HG03066 (cell line): ENCODE data around the gene TRIM2.
"Not testable (repeated sequence)": the region's sequence is repeated elsewhere in the genome, so short reads cannot be mapped to it uniquely, and the experiment has no call there.

Source experiments
- ATAC-seq: cut with Tn5 transposase; IDR thresholded peaks from one replicate; pipeline ENCODE4 v1.9.1; 2021; ENCODE audit warnings: low read depth; ENCODE audit not compliant: unreplicated experiment

Gene TRIM2

GRCh38 chr4:153186046-153186728 is 18.1 kb upstream of the TRIM2 start:
- no peak for ATAC-seq

DNA sequence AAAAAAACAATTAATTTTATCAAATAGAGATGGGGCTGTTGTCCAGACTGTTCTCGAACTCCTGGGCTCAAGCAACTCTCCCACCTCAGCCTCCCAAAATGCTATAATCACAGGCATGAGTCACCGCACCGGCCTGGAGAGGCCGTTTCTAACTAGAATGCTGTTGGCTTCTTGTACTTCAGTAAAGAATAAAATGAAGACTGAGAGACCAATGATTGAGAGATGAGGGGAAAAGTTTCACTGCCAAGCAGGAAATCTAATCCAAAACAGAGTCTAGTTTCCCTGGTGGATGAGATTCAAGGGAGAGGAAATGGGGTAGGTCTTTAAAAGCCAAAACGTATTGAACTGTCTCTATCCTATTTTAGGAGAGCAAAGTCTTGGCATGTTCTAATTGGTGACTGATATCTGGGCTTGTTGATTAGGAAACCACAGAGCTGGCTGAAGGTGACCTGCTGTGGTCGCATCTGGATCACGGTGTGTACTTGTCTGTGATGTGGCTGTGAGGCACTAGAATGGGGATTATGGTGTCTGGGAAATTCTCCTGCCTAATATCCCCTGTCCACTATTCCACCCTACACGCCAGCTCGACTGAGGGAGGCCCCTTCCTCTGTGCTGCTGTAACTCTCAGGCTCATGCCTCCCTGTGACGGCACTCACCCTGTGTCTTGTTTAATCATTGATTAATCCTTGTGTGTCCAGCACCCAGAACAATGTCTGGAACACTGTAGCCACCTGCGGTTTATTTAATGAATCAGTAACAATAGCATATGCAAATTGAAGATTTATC is 15.0 kb upstream of the TRIM2 start:
- no peak for ATAC-seq

DNA sequence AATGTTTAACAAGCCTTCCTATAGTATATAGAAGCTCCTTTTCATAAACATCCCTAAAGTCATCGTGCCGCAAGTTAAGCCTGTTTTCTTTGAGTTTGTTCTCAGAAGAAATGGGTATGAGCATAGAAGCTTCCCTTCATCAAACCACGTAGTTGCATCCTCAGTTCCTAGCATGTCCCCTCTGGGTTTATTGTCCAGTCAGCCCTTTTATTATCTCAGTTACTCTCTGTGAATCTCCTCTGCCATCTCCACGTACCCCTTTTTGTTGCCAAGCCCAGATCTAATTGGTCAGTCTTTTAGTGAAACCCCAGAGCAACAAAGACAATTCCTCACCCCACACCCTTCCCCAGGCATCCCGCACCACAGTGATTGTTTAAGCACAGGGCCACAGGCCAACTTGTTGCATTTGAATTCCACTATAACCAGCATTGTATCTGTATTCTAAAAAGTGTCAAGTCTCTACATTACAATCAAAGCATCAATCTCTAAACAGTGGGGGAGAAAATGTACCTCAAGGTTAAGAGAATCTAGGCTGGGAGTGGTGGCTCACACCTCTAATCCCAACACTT is 12.4 kb upstream of the TRIM2 start:
- no peak for ATAC-seq

DNA sequence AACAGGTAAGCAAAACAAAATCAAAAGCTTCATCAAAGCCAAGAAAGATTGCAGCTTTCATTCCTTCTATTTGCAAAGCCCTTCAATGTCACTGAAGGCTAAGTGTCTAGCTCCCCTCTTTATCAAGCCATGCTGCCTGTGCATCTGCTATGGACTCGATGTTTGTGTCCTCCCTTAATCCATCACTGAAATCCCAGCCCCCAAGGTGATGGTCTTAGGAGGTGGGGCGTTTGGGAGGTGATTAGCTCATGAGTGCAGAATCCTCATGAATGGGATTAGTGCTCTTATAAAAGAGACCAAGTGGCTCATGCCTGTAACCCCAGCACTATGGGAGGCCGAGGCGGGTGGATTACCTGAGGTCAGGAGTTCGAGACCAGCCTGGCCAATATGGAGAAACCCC is 6.9 kb upstream of the TRIM2 start:
- no peak for ATAC-seq

DNA sequence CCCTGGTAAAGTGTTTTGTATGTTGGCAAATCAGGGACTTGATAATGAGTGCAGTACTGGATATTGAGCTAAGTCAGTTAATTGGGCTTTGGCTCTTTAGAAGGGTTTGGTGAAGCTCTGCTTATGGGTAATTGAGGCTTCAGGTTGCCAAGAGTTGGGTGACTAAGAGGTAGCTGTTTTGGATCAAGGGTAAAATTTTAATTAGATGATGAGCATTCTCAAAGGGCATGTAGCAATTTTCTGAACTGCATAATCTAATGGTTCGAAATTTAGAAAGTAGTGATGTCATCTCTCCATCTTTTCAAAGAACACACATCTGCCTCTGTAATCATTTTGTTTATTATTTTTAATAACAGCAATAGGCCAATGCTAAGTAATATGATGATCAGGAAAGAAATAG is 5.5 kb upstream of the TRIM2 start:
- no peak for ATAC-seq

DNA sequence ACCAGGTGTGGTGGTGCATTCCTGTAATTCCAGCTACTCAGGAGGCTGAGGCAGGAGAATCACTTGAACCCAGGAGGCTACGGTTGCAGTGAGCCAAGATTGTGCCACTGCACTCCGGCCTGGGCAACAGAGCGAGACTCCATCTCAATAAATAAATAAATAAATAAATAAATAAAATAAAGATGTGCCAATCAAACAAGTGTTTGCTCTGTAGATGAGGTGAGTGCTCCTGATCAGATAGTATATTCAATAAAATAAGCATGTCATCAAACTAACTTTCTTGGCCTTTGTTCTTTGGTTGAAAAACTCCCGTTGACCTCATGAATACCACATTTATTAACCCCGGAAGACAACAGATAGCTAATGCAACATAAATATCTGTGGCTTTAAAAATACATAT is 497 bp upstream of the TRIM2 start:
- not testable (repeated sequence) for ATAC-seq

DNA sequence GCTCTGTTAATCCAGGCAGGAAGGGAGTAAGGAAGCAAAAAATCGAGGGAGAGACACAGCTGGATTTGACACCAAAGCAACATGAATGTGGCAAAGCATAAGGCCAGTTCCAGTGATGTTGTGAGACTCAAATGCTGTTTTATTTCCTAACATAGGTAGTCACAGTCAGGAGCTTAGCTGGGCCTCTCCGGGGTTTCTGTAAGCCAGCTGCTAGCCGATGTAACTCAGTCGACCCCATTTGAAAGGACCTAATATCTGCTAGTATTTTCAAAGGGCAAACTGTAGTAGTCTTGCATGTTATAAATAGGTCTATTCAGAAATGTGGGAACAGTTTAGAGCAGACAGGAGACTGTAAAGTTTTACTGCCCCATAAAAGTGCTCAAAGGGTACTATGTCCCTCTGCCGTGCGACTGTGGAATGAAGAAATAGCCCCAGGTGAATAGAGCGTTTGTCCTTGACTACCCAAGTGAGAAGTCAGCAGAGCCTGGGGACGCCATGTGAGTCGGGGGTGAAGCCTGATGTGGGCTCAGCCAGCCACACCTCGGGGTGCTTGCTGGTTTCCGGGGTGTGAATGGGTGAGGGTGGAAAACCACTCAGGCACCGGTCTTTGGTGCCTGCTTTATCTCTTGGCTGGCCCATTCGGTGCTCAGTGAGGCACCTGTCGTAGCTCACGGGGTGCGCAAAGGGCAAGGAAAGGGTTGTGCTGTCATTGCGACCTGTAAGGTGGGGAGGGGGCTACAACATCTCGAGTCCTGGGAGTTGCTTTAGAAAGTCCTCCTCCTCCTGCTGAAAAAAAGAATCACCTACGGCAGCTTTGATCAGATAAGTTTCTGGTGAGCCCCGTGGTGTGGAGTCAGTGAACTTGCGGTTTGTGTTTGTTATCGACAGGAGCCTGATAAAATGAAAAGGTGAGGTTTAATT is 745 bp downstream of the TRIM2 start:
- no peak for ATAC-seq

DNA sequence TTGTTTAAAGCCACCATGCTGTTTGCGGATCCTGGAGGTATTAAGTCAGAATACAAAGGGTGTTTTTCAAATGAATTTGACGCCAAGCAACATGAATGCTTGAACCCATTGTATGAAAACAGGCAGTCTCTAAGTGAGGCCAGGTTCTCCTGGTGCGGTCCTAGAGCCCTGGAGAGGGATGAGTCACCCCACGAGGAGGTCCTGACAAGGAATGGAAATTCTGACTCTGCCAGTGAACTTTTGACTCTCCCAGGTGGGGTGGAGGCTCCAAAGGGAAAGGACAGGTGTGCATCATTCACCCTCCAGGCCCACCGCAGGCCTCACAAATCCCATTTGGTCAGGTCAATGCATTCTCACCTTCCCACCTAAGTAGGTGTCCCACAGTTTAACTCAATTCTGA is 1.5 kb downstream of the TRIM2 start:
- ATAC-seq = no peak

DNA sequence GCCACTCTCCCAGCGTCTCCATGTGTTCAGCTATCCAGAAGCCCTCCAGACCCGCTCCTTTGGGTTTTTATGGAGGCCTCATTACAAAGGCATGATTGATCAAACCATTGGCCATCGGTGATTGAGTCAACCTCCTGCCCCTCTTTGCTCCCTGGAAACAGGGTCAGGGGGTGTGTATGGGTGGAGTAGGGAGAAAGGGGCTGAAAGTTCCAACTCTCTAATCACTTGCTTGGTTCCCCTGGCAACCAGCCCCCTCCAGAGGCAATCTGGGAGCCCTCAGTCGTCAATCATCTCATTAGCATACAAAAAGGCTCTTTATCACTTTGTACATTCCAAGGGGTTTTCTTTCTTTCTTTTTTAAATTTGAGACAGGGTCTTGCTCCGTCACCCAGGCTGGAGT is 2.3 kb downstream of the TRIM2 start:
- no peak for ATAC-seq

- ATAC-seq = no peak
Measured at GRCh38 chr4:153207027-153207426, 2.8 kb downstream of the TRIM2 start.

GRCh38 chr4:153207567-153207966 is 3.3 kb downstream of the TRIM2 start:
- ATAC-seq = no peak

DNA sequence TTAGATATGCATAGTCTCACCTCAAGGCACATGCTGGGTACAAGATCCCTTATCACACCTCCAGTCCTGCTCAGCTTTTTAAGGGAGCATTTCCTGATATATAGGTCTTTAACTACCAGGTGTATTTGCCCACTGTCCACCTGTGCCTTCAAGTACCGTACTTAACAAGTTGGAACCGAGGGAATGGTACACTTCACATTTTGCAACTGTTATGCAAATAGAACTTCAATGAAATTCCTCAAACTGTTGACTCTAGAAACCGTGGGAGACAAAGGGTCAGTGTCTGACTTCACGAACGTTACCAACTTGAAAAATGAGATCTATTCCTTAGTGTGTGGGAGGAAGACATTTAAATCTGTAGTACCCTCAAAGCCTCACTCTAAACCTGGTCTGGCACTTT is 5.2 kb downstream of the TRIM2 start:
- no peak for ATAC-seq

DNA sequence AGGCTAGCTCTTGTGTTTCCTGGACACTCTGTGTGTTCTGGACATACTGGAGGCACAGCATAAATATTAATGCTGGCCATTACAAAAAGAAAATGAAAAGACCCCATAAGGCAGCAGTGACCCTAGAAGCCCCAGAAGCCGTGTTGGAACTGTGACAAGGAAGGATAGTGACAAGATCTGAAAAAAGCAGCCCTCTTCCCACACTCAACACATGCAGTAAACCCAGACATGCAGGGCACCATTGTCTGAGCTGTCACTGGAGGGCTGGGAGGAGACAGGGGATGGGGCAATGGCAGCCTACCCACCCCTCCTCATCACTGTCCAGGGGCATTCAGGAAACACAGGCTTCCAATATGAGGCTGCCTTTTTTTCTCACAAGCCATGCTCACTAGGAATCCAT is 6.5 kb downstream of the TRIM2 start:
- no peak for ATAC-seq

- ATAC-seq = no peak
Measured at GRCh38 chr4:153211986-153212728, 7.9 kb downstream of the TRIM2 start.

DNA sequence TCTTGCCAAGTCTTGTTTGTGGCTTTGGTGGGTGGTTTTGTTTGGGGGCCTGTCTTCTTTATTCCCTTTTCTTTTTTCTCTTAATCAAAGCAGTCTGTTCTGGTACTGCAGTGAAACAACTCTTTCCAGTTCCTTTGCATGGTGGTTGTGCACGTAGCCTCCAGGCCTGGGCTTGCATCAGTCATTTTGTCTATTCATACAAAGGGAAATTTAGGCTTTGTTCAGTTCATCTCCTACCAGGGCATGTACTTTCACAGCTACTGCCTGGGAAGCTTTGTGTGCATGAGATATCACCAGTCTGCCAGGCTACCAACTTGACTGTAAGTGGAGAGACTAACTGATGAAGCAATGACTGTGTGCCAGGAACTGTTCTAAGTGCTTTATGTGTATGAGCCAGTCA is 8.5 kb downstream of the TRIM2 start:
- ATAC-seq = no peak

DNA sequence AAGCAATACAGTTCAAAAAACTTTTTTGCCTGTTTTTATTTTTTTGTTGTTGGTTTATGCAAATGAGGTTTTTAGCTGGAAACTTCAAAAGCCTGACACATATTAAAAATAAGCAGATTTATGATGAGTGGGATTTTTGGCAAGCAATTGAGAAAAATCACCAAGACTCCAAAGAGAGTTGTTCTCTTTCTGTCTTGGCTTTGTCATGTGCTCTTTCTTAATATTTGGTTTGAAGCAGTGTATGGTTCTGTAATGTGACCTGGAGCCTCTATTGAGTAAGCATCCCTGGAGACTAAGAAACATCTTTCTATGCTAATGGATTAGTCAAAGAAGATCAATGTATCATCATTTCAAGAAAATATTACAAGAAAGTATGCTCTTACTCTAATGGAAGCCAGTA is 11.7 kb downstream of the TRIM2 start:
- no peak for ATAC-seq

- no peak for ATAC-seq
Measured at GRCh38 chr4:153216546-153216945, 12.3 kb downstream of the TRIM2 start.

DNA sequence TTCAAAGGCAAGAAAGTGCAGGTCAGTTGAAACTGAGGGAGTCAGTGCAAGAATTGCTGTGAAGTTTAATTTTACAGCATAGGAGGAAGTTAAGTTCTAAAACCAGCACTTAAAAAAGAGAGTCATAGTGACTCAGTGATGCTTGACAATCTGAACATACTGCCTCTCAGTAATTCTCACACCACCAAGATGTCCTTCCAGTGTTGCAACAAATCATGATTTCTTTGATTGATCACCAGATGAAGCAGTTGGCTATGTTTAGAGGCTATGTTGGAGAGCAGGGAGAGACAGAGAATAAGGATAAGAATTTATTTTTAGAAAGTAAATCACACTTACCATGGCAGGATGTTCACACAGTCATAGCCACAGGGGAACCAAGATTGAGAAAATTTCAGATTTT is 13.2 kb downstream of the TRIM2 start:
- ATAC-seq = no peak

- no peak for ATAC-seq
Measured at GRCh38 chr4:153218961-153219360, 14.7 kb downstream of the TRIM2 start.

DNA sequence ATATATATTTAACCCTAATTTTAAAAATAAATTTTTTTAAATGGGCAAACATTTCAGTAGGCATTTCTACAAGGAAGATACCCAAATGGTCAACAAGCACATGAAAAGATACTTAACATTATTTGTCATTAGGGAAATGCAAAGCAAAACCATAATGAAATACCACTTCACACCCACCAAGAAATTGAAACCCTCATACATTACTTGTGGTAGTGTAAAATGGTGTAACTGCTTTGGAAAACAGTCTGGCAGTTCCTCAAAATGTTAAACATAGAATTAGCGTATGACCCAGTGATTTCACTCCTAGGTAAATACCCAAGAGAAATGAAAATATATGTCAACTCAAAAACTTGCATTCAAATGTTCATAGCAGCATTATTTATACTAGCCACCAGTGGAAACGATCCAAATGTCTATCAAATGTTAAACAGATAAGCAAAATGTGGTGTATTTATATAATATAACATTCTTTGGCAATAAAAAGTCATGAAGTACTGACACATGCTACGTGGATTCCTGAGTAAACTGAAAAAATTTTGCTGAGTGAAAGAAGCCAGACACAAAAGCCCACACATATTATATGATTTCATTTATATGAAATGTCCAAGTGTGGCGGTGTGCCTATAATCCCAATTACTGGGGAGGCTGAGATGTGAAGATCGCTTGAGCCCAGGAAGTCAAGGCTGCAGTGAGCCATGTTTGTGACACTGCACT is 16.6 kb downstream of the TRIM2 start:
- no peak for ATAC-seq
